ENCODE results near the gene MEGF11.

DNA sequence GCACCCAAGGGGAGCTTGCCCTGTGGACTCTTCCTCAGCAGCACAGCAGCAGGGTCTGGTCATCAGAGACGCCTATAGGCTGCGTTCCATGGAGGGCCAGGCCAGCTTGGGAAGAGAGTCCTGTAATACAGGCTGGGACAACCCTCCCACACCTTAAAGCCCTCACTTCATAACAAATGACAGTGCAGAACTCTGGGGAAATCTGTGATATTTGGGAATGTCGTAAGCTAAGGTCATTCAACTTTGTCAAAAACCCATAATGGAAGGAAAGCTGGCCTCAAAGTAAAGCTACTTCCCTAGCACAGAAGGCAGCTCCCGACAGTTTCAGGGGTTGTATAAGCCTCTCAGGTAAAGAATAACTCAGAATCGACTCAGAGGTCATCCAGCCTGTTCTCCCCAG, 133.1 kb downstream of the MEGF11 start:
- TF ChIP-seq CTCF (conservative IDR thresholded peaks at IDR 0.05; ENCODE audit: low read depth, low read length) (no peak), EZH2 (IDR thresholded peaks at IDR 0.05; ENCODE audit: low read length, unreplicated experiment) (no peak)
